GM12801 (cell line): ENCODE measurements around the gene FNDC11.

Experiments used
- CTCF ChIP-seq: IDR thresholded peaks from one replicate; pipeline ENCODE4 v1.5.1; 2011; ENCODE audit warnings: control low read depth; ENCODE audit not compliant: insufficient read length; ENCODE audit errors: extremely low read depth

FNDC11 gene

DNA sequence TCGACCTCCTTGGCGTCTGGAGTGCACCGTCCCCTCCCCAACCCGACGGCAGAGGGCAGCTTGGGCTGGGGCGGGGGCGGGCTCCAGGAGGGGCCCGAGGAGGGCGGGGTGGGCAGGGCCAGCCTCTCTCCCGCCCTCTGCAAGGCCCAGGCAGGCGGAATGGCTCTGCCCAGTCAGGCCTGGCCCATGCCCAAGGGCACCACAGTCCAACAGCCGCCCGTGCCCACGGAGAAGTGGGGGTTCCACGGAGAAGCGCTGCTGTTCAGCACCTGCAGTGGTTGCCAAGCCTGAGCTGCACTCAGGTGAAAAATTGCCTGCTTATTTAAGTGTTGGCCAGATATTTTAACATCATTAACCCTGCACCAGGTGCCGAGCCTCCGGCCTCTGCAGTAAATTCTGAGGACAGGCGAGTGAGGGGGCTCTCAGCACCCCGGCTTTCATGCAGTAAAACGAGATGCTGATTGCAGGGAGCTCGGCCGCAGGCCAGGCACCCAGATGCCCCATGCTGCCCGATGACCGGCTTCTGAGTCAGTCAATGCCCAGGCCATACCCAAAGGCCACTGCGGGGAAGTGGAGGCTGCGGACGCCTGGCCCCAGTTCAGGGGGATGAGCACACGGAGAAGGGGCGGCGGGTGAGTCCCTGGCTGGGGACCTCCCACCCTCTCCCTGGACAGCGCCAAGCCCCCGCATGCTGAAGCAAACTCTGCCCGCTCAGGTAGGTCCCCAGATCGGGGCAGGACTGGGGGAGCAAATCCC, 6.1 kb upstream of the FNDC11 start, which contains the start of gene SRMS:
Gene SRMS, minus strand, starts transcription at position 25 of the 756 bp plus-strand sequence. CDS start 286 bp downstream, outside the sequence.
- no peak for TF ChIP-seq CTCF

- no peak for TF ChIP-seq CTCF
Observed at GRCh38 chr20:63548542-63548941, 5.4 kb upstream of the FNDC11 start.

DNA sequence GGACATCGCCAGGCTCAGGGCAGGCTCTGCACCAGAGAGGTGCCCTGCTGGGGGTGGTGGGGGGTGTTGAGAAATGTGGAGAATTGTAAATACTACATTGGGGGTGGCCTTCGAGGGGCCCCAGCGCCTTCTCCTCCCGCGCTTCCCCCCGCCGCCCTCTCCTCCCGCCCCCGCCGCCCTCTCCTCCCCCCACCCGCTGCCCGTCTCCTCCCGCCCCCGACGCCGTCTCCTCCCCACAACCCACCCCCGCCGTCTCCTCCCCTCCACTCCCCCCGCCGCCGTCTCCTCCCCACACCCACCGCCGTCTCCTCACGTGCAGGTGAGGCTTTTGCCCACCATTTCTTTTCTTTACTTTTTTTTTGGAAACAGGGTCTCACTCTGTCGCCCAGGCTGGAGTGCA, 4.9 kb upstream of the FNDC11 start:
- no peak for TF ChIP-seq CTCF

GRCh38 chr20:63549679-63550282, 4.2 kb upstream of the FNDC11 start:
- no peak for TF ChIP-seq CTCF

GRCh38 chr20:63551068-63551467, 2.9 kb upstream of the FNDC11 start:
- no peak for TF ChIP-seq CTCF

DNA sequence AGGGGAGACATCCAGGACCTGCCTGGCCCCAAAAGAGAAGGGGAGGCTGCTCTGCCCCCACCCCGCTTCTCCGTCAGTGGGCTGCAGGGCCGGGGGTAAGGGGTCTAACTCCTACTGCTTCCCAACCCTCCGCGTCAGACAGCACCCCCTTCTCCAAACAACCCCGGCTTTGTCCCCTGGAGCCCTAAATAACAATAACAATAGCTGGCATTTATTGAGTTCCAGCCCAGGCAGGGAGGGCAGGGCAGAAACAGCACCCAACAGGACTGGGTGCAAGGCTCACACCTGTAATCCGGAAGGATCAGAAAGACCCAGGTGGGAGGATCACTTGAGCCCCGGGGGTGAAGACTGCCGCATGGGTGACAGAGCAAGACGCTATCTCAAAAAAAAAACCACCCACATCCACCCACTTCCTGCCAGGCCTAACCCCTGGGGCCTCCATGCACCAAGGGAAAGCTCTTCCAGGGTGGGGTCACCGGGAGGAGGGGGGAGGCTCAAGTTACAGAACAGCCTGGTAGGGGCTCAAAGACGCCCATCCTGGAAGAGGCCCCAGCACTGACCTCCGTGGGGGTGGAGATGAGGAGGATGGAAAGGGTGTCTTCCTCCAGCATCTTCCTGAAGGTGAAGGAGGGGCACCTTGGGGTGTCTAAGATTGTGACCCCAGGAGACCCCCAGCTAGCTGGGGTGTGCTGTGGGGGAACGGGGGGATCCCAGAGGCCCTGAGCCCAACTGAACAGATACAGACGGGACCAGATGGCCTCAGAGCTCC, 1.3 kb upstream of the FNDC11 start:
- TF ChIP-seq CTCF = no peak

GRCh38 chr20:63553251-63553932, 567 bp upstream of the FNDC11 start:
- no peak for TF ChIP-seq CTCF
